COLO668 (cell line): ENCODE results near the gene ZNF732.
"Not testable (repeated sequence)": the region's sequence is repeated elsewhere in the genome, so short reads cannot be mapped to it uniquely, and the experiment has no call there.

Experiments used
- DNase-seq: peaks from one replicate; lab custom pipeline; 2025; ENCODE audit not compliant: unreplicated experiment; lab: John Stamatoyannopoulos, UW

ZNF732 gene

GRCh38 chr4:304969-305680 is at the start of gene ZNF732:
ZNF732 (minus strand) TSS chr4:305474; CDS start chr4:305310, 164 bp downstream.
- no peak for DNase-seq

DNA sequence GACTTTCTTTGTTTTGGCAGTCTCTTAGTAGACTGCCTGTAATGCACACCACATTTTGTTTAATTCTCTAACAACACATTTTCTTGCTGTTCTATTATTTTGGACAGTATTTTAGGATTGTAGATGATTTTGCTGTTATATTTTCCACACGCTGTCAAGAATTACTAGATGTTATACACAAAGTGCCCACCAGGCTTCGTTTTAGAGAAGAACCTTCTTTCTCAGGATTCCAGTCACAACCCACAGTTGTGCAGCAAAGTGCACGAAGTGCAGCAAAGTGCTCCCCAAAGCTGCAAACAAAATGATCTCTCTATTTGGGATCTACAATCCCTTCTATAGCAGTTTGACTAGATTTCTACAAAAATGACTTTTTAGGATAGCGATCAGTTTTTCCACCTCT is 34.7 kb upstream of the ZNF732 start:
- no peak for DNase-seq

GRCh38 chr4:338759-339097 is 33.5 kb upstream of the ZNF732 start:
- peak; percentile 8 for DNase-seq

GRCh38 chr4:337932-338758 is 32.9 kb upstream of the ZNF732 start:
- DNase-seq, result peak; percentile 68

- peak; percentile 93 for DNase-seq
Measured at GRCh38 chr4:337143-337931, 32.1 kb upstream of the ZNF732 start, which contains the start of gene ZNF141. ZNF141 (plus strand) TSS chr4:337814; CDS start chr4:337984, 170 bp downstream.

DNA sequence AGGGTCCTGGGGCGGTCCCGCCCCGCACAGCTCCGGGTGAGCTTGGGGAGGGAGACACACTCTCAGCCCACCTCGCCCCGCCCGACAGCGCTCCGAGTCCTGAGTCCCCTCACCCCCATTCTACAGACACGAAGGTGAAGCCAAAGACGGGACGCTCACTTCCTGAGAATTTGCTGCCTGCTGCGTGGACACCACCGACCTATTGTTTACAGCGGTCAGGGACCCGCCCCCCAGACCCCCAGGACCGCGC is 31.5 kb upstream of the ZNF732 start:
- DNase-seq, result no peak

- peak; percentile 40 for DNase-seq
Measured at GRCh38 chr4:336099-336892, 31.0 kb upstream of the ZNF732 start.

GRCh38 chr4:335515-335914 is 30.2 kb upstream of the ZNF732 start:
- no peak for DNase-seq

GRCh38 chr4:328729-329128 is 23.5 kb upstream of the ZNF732 start:
- no peak for DNase-seq

GRCh38 chr4:314296-314903 is 9.1 kb upstream of the ZNF732 start:
- no peak for DNase-seq

DNA sequence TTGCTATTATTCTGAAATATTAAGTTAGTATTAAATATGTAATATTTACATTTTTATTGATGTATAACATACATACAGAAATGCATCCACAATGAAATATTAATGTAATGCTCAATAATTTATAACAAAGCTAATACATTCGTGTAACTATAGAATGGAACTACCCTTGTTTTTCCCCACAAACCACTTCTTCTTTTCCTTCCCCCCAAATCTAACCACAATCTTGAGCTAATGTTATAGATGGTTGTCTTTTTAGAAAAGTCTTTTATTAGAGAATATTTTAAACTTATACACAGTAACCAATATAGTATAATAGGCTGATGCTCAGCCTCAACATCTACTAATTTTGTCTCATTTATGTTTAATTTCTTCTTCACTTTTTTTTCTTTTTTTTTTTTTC is 4.5 kb upstream of the ZNF732 start:
- DNase-seq, result no peak

- DNase-seq, result no peak
Measured at GRCh38 chr4:306551-306961, 1.3 kb upstream of the ZNF732 start.

DNA sequence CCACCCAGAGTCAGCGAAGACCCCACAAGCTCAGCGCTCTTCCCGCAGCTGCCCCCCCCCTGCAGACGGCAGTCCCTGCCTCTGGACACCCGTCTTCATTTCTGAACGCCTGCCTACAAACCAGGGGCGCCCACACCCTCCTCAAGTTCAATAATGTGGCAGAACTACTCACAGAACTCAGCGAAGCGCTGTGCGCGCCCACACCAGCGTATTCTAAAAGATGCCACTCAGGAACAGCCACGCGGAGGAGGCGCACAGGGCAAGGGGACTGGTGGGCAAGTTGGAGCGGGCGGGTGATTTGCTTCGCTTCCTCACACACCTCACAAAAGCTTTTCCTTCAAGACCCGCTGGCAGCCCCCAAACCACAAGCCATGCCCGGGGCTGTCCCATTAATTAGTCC is 758 bp downstream of the ZNF732 start:
- not testable (repeated sequence) for DNase-seq

- DNase-seq, result no peak
Measured at GRCh38 chr4:302381-302780, 2.9 kb downstream of the ZNF732 start.

- DNase-seq, result no peak
Measured at GRCh38 chr4:294732-295131, 10.5 kb downstream of the ZNF732 start.

DNA sequence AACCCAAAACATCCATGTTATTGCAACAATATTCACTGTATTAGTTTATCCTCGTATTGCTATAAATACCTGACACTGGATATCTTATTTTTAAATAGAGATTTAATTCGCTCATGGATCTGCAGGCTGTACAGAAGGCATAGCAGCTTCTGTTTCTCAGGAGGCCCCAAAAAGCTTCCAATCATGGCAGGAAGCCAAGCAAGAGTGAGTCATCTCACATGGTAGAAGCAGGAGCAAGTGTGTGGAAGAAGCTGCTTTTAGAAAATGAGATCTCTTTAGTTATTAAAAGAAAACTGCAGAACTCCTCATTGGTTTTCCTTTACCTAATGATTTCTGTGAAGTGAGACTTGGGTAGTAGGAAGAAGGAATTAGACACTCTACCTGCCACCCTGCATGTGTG is 16.4 kb downstream of the ZNF732 start:
- no peak for DNase-seq

DNA sequence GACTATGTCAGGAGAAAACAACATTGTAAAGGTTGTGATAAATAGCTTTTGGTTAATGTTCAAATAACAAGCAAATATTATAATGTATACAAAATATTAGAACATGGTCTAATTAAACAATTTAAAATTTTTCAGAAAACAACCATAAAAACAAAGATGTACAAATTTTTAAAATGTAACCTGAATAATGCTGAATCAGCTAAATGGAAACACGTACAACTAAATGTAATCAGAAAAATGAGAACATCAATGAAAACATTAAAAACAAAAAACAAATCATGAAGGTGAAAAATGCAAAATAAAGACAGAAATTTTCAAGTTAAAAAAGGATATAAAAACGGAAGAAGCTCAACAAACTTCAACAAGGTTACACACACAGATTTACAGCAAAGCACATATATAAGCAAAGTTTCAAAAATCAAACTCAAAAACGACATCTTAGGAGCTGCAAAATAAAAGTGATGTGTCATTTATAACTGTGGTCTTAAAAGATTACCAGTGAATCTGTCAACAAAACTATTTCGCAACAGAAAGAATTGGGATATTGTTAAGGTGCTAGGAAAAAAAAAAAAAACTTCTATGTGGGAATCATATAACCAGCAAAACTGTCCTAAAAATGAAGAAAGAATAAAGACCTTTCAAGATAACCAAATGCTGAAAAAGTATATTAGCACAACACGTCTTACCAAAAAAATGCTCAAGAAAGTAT is 31.8 kb downstream of the ZNF732 start:
- no peak for DNase-seq

DNA sequence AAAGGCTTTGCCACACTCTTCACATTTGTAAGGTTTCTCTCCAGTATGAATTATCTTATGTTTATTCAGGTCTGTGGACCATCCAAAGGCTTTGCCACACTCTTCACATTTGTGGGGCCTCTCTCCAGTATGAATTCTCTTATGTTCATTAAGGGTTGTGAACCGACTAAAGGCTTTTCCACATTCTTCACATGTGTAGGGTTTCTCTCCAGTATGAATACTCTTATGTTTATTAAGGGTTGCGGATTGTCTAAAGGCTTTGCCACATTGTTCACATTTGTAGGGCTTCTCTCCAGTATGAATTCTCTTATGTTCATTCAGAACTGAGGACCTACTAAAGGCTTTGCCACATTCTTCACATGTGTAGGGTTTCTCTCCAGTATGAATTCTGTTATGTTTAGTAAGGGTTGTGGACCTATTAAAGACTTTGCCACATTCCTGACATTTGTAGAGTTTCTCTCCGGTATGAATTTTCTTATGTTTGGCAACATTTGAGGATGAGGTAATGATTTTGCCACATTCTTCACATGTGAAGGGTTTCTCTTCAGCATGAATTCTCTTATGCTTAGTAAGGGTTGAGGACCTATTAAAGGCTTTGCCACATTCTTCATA is 33.7 kb downstream of the ZNF732 start:
- DNase-seq, result no peak

- DNase-seq, result peak; percentile 6
Measured at GRCh38 chr4:259240-259639, 46.0 kb downstream of the ZNF732 start.

- no peak for DNase-seq
Measured at GRCh38 chr4:256492-256891, 48.8 kb downstream of the ZNF732 start.
